Measurements from ENCODE around the gene PSMA7. TPM values are rescaled to one million over a fixed set of nuclear protein-coding genes. Genes with fewer than 3 reads are reported as not detected.

PSMA7 gene
- total RNA-seq, 1 experiment from 2014 or later: 332 TPM

GRCh38 chr20:62126141-62126540 is 17.1 kb downstream of the PSMA7 start:
- Histone ChIP-seq H4K91ac (ENCODE audit: insufficient read length, low read depth, low read length) (no peak overlapping the region), H3K27ac (ENCODE audit: insufficient read length, low read depth, low read length) (no peak overlapping the region), H3K27me3 (ENCODE audit: insufficient read depth, low read length) (no peaks in the 10 kb centered on the region), H2BK20ac (ENCODE audit: low read depth, low read length, poor library complexity, severe bottlenecking) (no peak overlapping the region), H4K20me1 (ENCODE audit: control insufficient read depth, insufficient read depth, insufficient read length) (peaks cover 3% of the 10 kb centered on the region), H4K8ac (replicated peaks; ENCODE audit: insufficient read length, low read depth, low read length) (no peak overlapping the region), H3K56ac (ENCODE audit: insufficient read length, low read depth, low read length) (no peak overlapping the region), H2BK120ac (ENCODE audit: low read depth, low read length, poor library complexity, severe bottlenecking) (no peak overlapping the region), H3K4me2 (ENCODE audit: insufficient read depth, insufficient read length, low read length) (no peak overlapping the region), H3K9ac (ENCODE audit: extremely low read depth, insufficient read length, low read length) (no peak overlapping the region), H3K79me2 (ENCODE audit: insufficient read depth, low read length) (peaks cover 9% of the 10 kb centered on the region; the same call in 1 of the 2 replicates), H2BK15ac (ENCODE audit: low read depth, low read length) (no peak overlapping the region), H3K4ac (ENCODE audit: low read depth, low read length) (no peak overlapping the region), H2BK5ac (ENCODE audit: insufficient read length, low read length) (no peak overlapping the region), H3K23me2 (ENCODE audit: insufficient read length, low read depth, low read length, poor library complexity, severe bottlenecking) (peaks cover 4% of the 10 kb centered on the region), H3K23ac (ENCODE audit: insufficient read length, low read depth, low read length) (no peak overlapping the region), H2AFZ (ENCODE audit: low read length) (no peak overlapping the region), H2AK5ac (ENCODE audit: insufficient read length, low read length) (no peak overlapping the region), H3K18ac (ENCODE audit: insufficient read length, low read depth, low read length) (no peak overlapping the region), H3T11ph (ENCODE audit: low read length) (no peak overlapping the region), H3K9me3 (ENCODE audit: control insufficient read depth, low read depth, low read length) (no peaks in the 10 kb centered on the region), H2BK12ac (ENCODE audit: insufficient read length, low read depth, low read length) (no peak overlapping the region), H4K5ac (ENCODE audit: insufficient read length, low read depth, low read length) (no peak overlapping the region), H3K14ac (ENCODE audit: insufficient read depth, low read length) (no peak overlapping the region), H3K79me1 (ENCODE audit: insufficient read depth, low read depth, low read length, poor library complexity, severe bottlenecking) (peaks cover 17% of the 10 kb centered on the region), H3K4me1 (ENCODE audit: insufficient read depth, low read length) (no peaks in the 10 kb centered on the region)
- Mint-ChIP-seq H3K27me3 (ENCODE audit: low read depth) (no peaks in the 10 kb centered on the region; the same call in 1 of the 2 replicates), H3K4me1 (peaks cover 14 to 15% of the 10 kb centered on the region in 2 experiments), H3K9me3 (no peaks in the 10 kb centered on the region), H3K4me3 (no peak overlapping the region), H3K27ac (no peak overlapping the region; a peak in 1 of 7 replicates), H3K36me3 (ENCODE audit: insufficient read depth in 1 of 3, low read depth in 3 of 3) (peaks cover 59 to 76% (median 72%) of the 10 kb centered on the region in 3 experiments)
- WGBS (ENCODE audit: extremely low coverage, insufficient read length, low lambda C conversion rate): no CpG with 5 or more reads among the region's 20 CpGs
- no peak for DNase-seq
- no peak for TF ChIP-seq CTCF (conservative IDR thresholded peaks at IDR 0.05)
